IMR-90 (cell line): ENCODE measurements around the gene SPINT1. TPM values are rescaled to one million over a fixed set of nuclear protein-coding genes. Genes with fewer than 3 reads are reported as not detected.

Experiments used
- ATAC-seq: fragments of 200-7000 bp; cut with Tn5 transposase; 2 replicates; pipeline ENCODE4 v1.9.1; 2020; ENCODE audit warnings: low read depth, mild to moderate bottlenecking, moderate library complexity
- BruUV-seq: library from RNA; stranded (reverse); fragments of 400-500 nt; replicated peaks from 2 replicates; lab custom pipeline; 2021; lab: Mats Ljungman, UMichigan
- CTCF ChIA-PET: fragments of 300-600 bp; formaldehyde crosslinking; extraction: SDS; loops from one replicate; lab custom pipeline; 2021; ENCODE audit warnings: antibody characterized with exemption; lab: Yijun Ruan, JAX
- POLR2A ChIA-PET: fragments of 300-600 bp; sonication (Branson Sonifier 250); formaldehyde crosslinking; loops from one replicate; lab custom pipeline; 2022; ENCODE audit warnings: antibody characterized with exemption; ENCODE audit not compliant: unreplicated experiment; lab: Charles Lee
- DNase-seq: peaks from one replicate; pipeline ENCODE4 v3.0.0; 2013
- H2AFZ ChIP-seq: replicated peaks from 2 replicates; pipeline ENCODE3; 2013; ENCODE audit warnings: low read length, mild to moderate bottlenecking; ENCODE audit not compliant: poor library complexity
- H2AK5ac ChIP-seq: 2 replicates; pipeline ENCODE4 v1.6.1; 2013; ENCODE audit warnings: low read depth, low read length, inconsistent platforms
- H2AK9ac ChIP-seq: replicated peaks from 2 replicates; pipeline ENCODE3; 2013; ENCODE audit warnings: mild to moderate bottlenecking, low read depth, low read length, moderate library complexity; ENCODE audit not compliant: poor library complexity
- H2BK120ac ChIP-seq: 2 replicates; pipeline ENCODE4 v1.6.1; 2013; ENCODE audit warnings: low read depth, low read length, inconsistent platforms
- H2BK15ac ChIP-seq: 3 replicates; pipeline ENCODE4 v1.6.1; 2013; ENCODE audit warnings: low read depth, low read length, inconsistent platforms
- H2BK20ac ChIP-seq: 2 replicates; pipeline ENCODE4 v1.6.1; 2013; ENCODE audit warnings: low read depth, mild to moderate bottlenecking, inconsistent platforms, low read length, moderate library complexity
- H2BK5ac ChIP-seq: 2 replicates; pipeline ENCODE4 v1.6.1; 2013; ENCODE audit warnings: mild to moderate bottlenecking, low read depth, low read length, inconsistent platforms; ENCODE audit not compliant: poor library complexity, severe bottlenecking
- H3K14ac ChIP-seq: replicated peaks from 2 replicates; pipeline ENCODE4 v1.6.1; 2013; ENCODE audit warnings: low read depth, low read length, inconsistent platforms
- H3K18ac ChIP-seq: 2 replicates; pipeline ENCODE4 v1.6.1; 2013; ENCODE audit warnings: low read depth, low read length, control low read depth
- H3K23ac ChIP-seq: 2 replicates; pipeline ENCODE4 v1.6.1; 2013; ENCODE audit warnings: low read depth, low read length, inconsistent platforms
- H3K27ac ChIP-seq: 2 replicates; pipeline ENCODE4 v1.5.1; 2013; ENCODE audit warnings: mild to moderate bottlenecking, control low read depth, low read length; ENCODE audit not compliant: insufficient read depth
- H3K27me3 ChIP-seq: 2 replicates; pipeline ENCODE4 v1.6.1; 2013; ENCODE audit warnings: low read length; ENCODE audit not compliant: control insufficient read depth, insufficient read depth
- H3K36me3 ChIP-seq: 2 replicates; pipeline ENCODE4 v1.6.1; 2013; ENCODE audit warnings: low read length, mixed read lengths; ENCODE audit not compliant: control insufficient read depth, insufficient read depth
- H3K4ac ChIP-seq: 2 replicates; pipeline ENCODE4 v1.6.1; 2013; ENCODE audit warnings: low read depth, low read length, inconsistent platforms
- H3K4me1 ChIP-seq: 2 replicates; pipeline ENCODE4 v1.6.1; 2013; ENCODE audit warnings: low read length, mixed read lengths; ENCODE audit not compliant: control insufficient read depth, insufficient read depth
- H3K4me2 ChIP-seq: 2 replicates; pipeline ENCODE4 v1.6.1; 2013; ENCODE audit warnings: low read depth, mild to moderate bottlenecking, control low read depth, low read length, moderate library complexity
- H3K4me3 ChIP-seq: 2 replicates; pipeline ENCODE4 v1.5.1; 2013; ENCODE audit warnings: low read depth, mild to moderate bottlenecking, control low read depth, low read length, moderate library complexity; ENCODE audit not compliant: insufficient read depth
- H3K56ac ChIP-seq: 2 replicates; pipeline ENCODE4 v1.6.1; 2013; ENCODE audit warnings: low read length, inconsistent platforms; ENCODE audit not compliant: insufficient read depth; ENCODE audit errors: extremely low read depth
- H3K79me1 ChIP-seq, 2 experiments: 2 replicates each; pipeline ENCODE4 v1.6.1; 2013; ENCODE audit warnings: low read length in 2 of 2, inconsistent platforms in 1 of 2, low read depth in 1 of 2
- H3K9ac ChIP-seq: 2 replicates; pipeline ENCODE4 v1.6.1; 2013; ENCODE audit warnings: low read depth, low read length, control low read depth
- H3K9me1 ChIP-seq: 2 replicates; pipeline ENCODE4 v1.6.1; 2013; ENCODE audit warnings: low read length, inconsistent platforms; ENCODE audit not compliant: insufficient read depth
- H3K9me3 ChIP-seq: 2 replicates; pipeline ENCODE4 v1.6.1; 2013; ENCODE audit warnings: low read length; ENCODE audit not compliant: control insufficient read depth, insufficient read depth
- H4K20me1 ChIP-seq: 2 replicates; pipeline ENCODE4 v1.6.1; 2013; ENCODE audit warnings: low read length, inconsistent platforms; ENCODE audit not compliant: insufficient read depth
- H4K5ac ChIP-seq: 2 replicates; pipeline ENCODE4 v1.6.1; 2013; ENCODE audit warnings: mild to moderate bottlenecking, low read depth, low read length, control low read depth
- H4K8ac ChIP-seq, 2 experiments: 2 replicates each; pipeline ENCODE4 v1.6.1; 2013; ENCODE audit warnings: low read depth in 2 of 2, low read length in 2 of 2, control low read depth in 1 of 2, inconsistent platforms in 1 of 2
- H4K91ac ChIP-seq: 2 replicates; pipeline ENCODE4 v1.6.1; 2013; ENCODE audit warnings: low read depth, low read length, inconsistent platforms; ENCODE audit not compliant: insufficient read depth
- BHLHE40 ChIP-seq: fragments of 150-350 bp; IDR thresholded peaks from 2 replicates; pipeline ENCODE4 v1.6.1; 2016; ENCODE audit warnings: mild to moderate bottlenecking, low read depth, low read length
- CHD1 ChIP-seq: IDR thresholded peaks from 2 replicates; pipeline ENCODE4 v1.6.1; 2012; ENCODE audit warnings: low read depth, low read length, improper control_type of control experiment
- ELK1 ChIP-seq: fragments of 150-350 bp; IDR thresholded peaks from 2 replicates; pipeline ENCODE4 v1.6.1; 2016; ENCODE audit warnings: low read depth, mild to moderate bottlenecking, low read length, moderate library complexity, borderline replicate concordance
- FOS ChIP-seq: fragments of 150-350 bp; IDR thresholded peaks from 2 replicates; pipeline ENCODE4 v1.6.1; 2016; ENCODE audit warnings: low read depth, low read length
- MAFK ChIP-seq: IDR thresholded peaks from 2 replicates; pipeline ENCODE4 v1.6.1; 2012; ENCODE audit warnings: low read depth, low read length, improper control_type of control experiment
- MAZ ChIP-seq: IDR thresholded peaks from 2 replicates; pipeline ENCODE4 v1.6.1; 2012; ENCODE audit warnings: low read depth, mild to moderate bottlenecking, low read length, improper control_type of control experiment, moderate library complexity, borderline replicate concordance
- MXI1 ChIP-seq: IDR thresholded peaks from 2 replicates; pipeline ENCODE4 v1.6.1; 2012; ENCODE audit warnings: low read depth, mild to moderate bottlenecking, low read length, moderate library complexity, borderline replicate concordance
- NFE2L2 ChIP-seq: fragments of 150-350 bp; IDR thresholded peaks from 2 replicates; pipeline ENCODE4 v1.6.1; 2016; ENCODE audit warnings: low read depth, mild to moderate bottlenecking, low read length
- POLR2A ChIP-seq: IDR thresholded peaks from 2 replicates; pipeline ENCODE4 v1.6.1; 2012; ENCODE audit warnings: mild to moderate bottlenecking, low read depth, low read length
- RAD21 ChIP-seq: IDR thresholded peaks from 2 replicates; pipeline ENCODE4 v1.6.1; 2012; ENCODE audit warnings: low read length, improper control_type of control experiment
- RCOR1 ChIP-seq: IDR thresholded peaks from 2 replicates; pipeline ENCODE4 v1.6.1; 2012; ENCODE audit warnings: mild to moderate bottlenecking, low read length, improper control_type of control experiment; ENCODE audit not compliant: insufficient replicate concordance
- RFX5 ChIP-seq: IDR thresholded peaks from 2 replicates; pipeline ENCODE4 v1.8.0; 2012; ENCODE audit warnings: low read depth, mild to moderate bottlenecking, low read length, moderate library complexity
- SMC3 ChIP-seq: fragments of 150-350 bp; IDR thresholded peaks from 2 replicates; pipeline ENCODE4 v1.6.1; 2016; ENCODE audit warnings: low read depth, mild to moderate bottlenecking, antibody characterized with exemption, low read length, moderate library complexity
- USF2 ChIP-seq: fragments of 150-350 bp; IDR thresholded peaks from 2 replicates; pipeline ENCODE4 v1.6.1; 2017; ENCODE audit warnings: mild to moderate bottlenecking, antibody characterized with exemption, low read length, low read depth
- WGBS, 2 experiments: methylation state at CpG; one replicate each; pipeline versions ENCODE4 v1.1.5 to v1.1.7; 2013; ENCODE audit warnings: missing lambda C conversion rate in 2 of 2; ENCODE audit not compliant: insufficient read length in 1 of 2; ENCODE audit errors: extremely low coverage in 2 of 2; 5-methylcytosine and 5-hydroxymethylcytosine counted together
- dilution Hi-C: fragments of 300-500 bp; cut with HindIII; formaldehyde crosslinking; loops from one replicate; pipeline ENCODE4 v1.14.3; 2018; ENCODE audit warnings: low sequenced_read_pairs; ENCODE audit not compliant: unreplicated experiment
- in situ Hi-C: fragments of 300-500 bp; cut with MboI; formaldehyde crosslinking; loops from 3 replicates; pipeline ENCODE4 v1.14.3; 2019; ENCODE audit warnings: low sequenced_read_pairs, inconsistent platforms, mixed read lengths
- intact Hi-C: fragments of 100-400 bp; cut with micrococcal nuclease; formaldehyde crosslinking; loops from 2 replicates; pipeline ENCODE4 v1.10.0; 2022
- polyA plus RNA-seq, 3 experiments: library from polyadenylated mRNA; depleted of rRNA; stranded (reverse); fragments of >200 nt; gene quantifications; 2 replicates each; pipeline ENCODE4 v1.2.3, GENCODE V29; 2012; ENCODE audit warnings: low replicate concordance in 1 of 3
- total RNA-seq: library from RNA; depleted of rRNA; stranded (reverse); fragments of >200 nt; gene quantifications from 2 replicates; pipeline ENCODE4 v1.2.3, GENCODE V29; 2012

Gene SPINT1
- total and polyA plus RNA-seq, 2 of the 4 experiments (the other 2 are of a cell fraction), result 0.90 to 2.1 TPM

- intact Hi-C loops, result no loop called here
Observed at GRCh38 chr15:40808861-40809450, 34.9 kb upstream of the SPINT1 start.

More at GRCh38 chr15:40808861-40809450, 34.9 kb upstream of the SPINT1 start:
- Histone ChIP-seq H4K91ac (no peak overlapping the region), H2BK20ac (no peak overlapping the region), H3K9ac (no peak overlapping the region), H3K4me3 (no peak overlapping the region), H4K5ac (no peak overlapping the region), H3K9me3 (no peaks in the 10 kb centered on the region), H3K27ac (no peak overlapping the region), H2BK15ac (no peak overlapping the region), H4K8ac (no peak overlapping the region), H2AK9ac (no peak overlapping the region), H3K79me1 (peaks cover 26 to 39% of the 10 kb centered on the region in 2 experiments), H2AFZ (no peak overlapping the region), H3K56ac (no peak overlapping the region), H3K4ac (no peak overlapping the region), H3K27me3 (no peaks in the 10 kb centered on the region), H3K23ac (no peak overlapping the region), H3K4me2 (no peak overlapping the region), H3K4me1 (peaks cover 6% of the 10 kb centered on the region), H2AK5ac (no peak overlapping the region), H3K9me1 (no peaks in the 10 kb centered on the region), H3K14ac (no peak overlapping the region), H3K18ac (no peak overlapping the region), H4K20me1 (no peaks in the 10 kb centered on the region), H2BK120ac (no peak overlapping the region), H2BK5ac (no peak overlapping the region), H3K36me3 (peaks cover 20% of the 10 kb centered on the region)
- BruUV-seq, result no TSS peak
- ChIA-PET POLR2A (no interaction called here), CTCF (no interaction called here)
- dilution Hi-C loops, result no loop called here
- ATAC-seq, result no peak
- no peak for TF ChIP-seq SMC3
- TF ChIP-seq NFE2L2, result no peak
- no peak for TF ChIP-seq RCOR1
- TF ChIP-seq RAD21, result no peak
- no peak for TF ChIP-seq BHLHE40
- no peak for TF ChIP-seq ELK1
- TF ChIP-seq RFX5, result no peak
- no peak for TF ChIP-seq USF2
- TF ChIP-seq MXI1, result no peak
- TF ChIP-seq POLR2A, result no peak
- TF ChIP-seq MAFK, result no peak
- TF ChIP-seq MAZ, result no peak
- TF ChIP-seq CHD1, result no peak
- TF ChIP-seq FOS, result no peak
- no peak for DNase-seq
- 56% methylated on average over 3 of the region's 8 CpGs; no CpG with 5 or more reads in 1 of the 2 experiments for WGBS, 2 experiments
- in situ Hi-C loops, result no loop called here
